ENCODE results near the gene SMG7.
A peak's percentile ranks its signal among the peaks of the same experiment; 100 is the strongest.

Gene SMG7

GRCh38 chr1:183472488-183473216 lies at the start of gene SMG7:
TSS of gene SMG7 (plus strand) at chr1:183472499. CDS start at chr1:183472621, 122 bp downstream.
- peak within 1 kb of the TSS; percentile 91 for H3K27ac ChIP-seq (ENCODE audit: extremely low read depth, low read depth, low read length)
- H3K4me3 ChIP-seq (ENCODE audit: low read depth, low read length) = peak within 1 kb of the TSS; percentile 99
- H3K36me3 ChIP-seq (ENCODE audit: control insufficient read depth in 2 of 2, insufficient read depth in 1 of 2, low read length in 2 of 2) = peaks cover 0 to 5% of the 10 kb centered on the region in 2 experiments; a peak in 1 of 3 replicates
- peaks cover 8% of the 10 kb centered on the region; the same call in 1 of the 2 replicates for H3K4me1 ChIP-seq (ENCODE audit: control insufficient read depth, insufficient read depth, low read length)
- ChIA-PET CTCF (interaction anchor here (1.2 kb wide), 2 partner anchors 12 to 156 kb away, joined by 3 to 5 read pairs; no protein-coding TSS in a partner anchor), POLR2A (interaction anchor here (0.5 to 1.0 kb wide), 6 partner anchors 10 to 162 kb away, joined by 3 to 5 read pairs (median 3); no protein-coding TSS in a partner anchor)
- H3K9me3 ChIP-seq (ENCODE audit: control insufficient read depth, insufficient read depth, low read depth, low read length) = no peaks in the 10 kb centered on the region
- peak; percentile 82 for TF ChIP-seq EGR2 (tag by site-specific recombination; IDR thresholded peaks at IDR 0.05; ENCODE audit: low read depth)
- TF ChIP-seq ZNF114 (tag by site-specific recombination; IDR thresholded peaks at IDR 0.05) = no peak
- no peak for TF ChIP-seq ZNF514 (tag by site-specific recombination; IDR thresholded peaks at IDR 0.05)
- TF ChIP-seq ZEB2 (tag by site-specific recombination; IDR thresholded peaks at IDR 0.05) = peak; percentile 73; the same call in 1 of the 2 replicates
- TF ChIP-seq ZNF692 (tag by site-specific recombination; IDR thresholded peaks at IDR 0.05) = peak; percentile 7; the same call in 1 of the 2 replicates
- no peak for TF ChIP-seq ZNF830 (tag by site-specific recombination; IDR thresholded peaks at IDR 0.05; ENCODE audit: low read depth)
- no peak for TF ChIP-seq FEZF1 (tag by site-specific recombination; IDR thresholded peaks at IDR 0.05)
- no peak for TF ChIP-seq ZNF366 (tag by site-specific recombination; conservative IDR thresholded peaks at IDR 0.05)
- no peak for TF ChIP-seq HOXA7 (CRISPR knock-in tag; IDR thresholded peaks at IDR 0.05; ENCODE audit: borderline replicate concordance)
- TF ChIP-seq ZFP41 (tag by site-specific recombination; IDR thresholded peaks at IDR 0.05; ENCODE audit: borderline replicate concordance) = no peak
- 0 out of 2 replicates have a peak, but pooled peaks have one; percentile 32 for TF ChIP-seq ZNF837 (tag by site-specific recombination; IDR thresholded peaks at IDR 0.05)
- no peak for TF ChIP-seq ZNF19 (tag by site-specific recombination; IDR thresholded peaks at IDR 0.05; ENCODE audit: low read depth)
- TF ChIP-seq ZNF580 (tag by site-specific recombination; IDR thresholded peaks at IDR 0.05) = no peak
- TF ChIP-seq SP2 (tag by site-specific recombination; IDR thresholded peaks at IDR 0.05) = peak; percentile 74
- TF ChIP-seq ZBTB21 (tag by site-specific recombination; IDR thresholded peaks at IDR 0.05) = no peak
- TF ChIP-seq SETDB1 (IDR thresholded peaks at IDR 0.05; ENCODE audit: insufficient read length, low read length) = no peak
- TF ChIP-seq ZBTB17 (tag by site-specific recombination; IDR thresholded peaks at IDR 0.05) = peak; percentile 57; the same call in 1 of the 2 replicates
- TF ChIP-seq, protein P1, sequence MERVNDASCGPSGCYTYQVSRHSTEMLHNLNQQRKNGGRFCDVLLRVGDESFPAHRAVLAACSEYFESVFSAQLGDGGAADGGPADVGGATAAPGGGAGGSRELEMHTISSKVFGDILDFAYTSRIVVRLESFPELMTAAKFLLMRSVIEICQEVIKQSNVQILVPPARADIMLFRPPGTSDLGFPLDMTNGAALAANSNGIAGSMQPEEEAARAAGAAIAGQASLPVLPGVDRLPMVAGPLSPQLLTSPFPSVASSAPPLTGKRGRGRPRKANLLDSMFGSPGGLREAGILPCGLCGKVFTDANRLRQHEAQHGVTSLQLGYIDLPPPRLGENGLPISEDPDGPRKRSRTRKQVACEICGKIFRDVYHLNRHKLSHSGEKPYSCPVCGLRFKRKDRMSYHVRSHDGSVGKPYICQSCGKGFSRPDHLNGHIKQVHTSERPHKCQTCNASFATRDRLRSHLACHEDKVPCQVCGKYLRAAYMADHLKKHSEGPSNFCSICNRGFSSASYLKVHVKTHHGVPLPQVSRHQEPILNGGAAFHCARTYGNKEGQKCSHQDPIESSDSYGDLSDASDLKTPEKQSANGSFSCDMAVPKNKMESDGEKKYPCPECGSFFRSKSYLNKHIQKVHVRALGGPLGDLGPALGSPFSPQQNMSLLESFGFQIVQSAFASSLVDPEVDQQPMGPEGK (tag by site-specific recombination; IDR thresholded peaks at IDR 0.05) = peak; percentile 73
- TF ChIP-seq ZNF335 (tag by site-specific recombination; conservative IDR thresholded peaks at IDR 0.05) = peak; percentile 64
- TF ChIP-seq, protein P2, sequence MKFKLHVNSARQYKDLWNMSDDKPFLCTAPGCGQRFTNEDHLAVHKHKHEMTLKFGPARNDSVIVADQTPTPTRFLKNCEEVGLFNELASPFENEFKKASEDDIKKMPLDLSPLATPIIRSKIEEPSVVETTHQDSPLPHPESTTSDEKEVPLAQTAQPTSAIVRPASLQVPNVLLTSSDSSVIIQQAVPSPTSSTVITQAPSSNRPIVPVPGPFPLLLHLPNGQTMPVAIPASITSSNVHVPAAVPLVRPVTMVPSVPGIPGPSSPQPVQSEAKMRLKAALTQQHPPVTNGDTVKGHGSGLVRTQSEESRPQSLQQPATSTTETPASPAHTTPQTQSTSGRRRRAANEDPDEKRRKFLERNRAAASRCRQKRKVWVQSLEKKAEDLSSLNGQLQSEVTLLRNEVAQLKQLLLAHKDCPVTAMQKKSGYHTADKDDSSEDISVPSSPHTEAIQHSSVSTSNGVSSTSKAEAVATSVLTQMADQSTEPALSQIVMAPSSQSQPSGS (tag by site-specific recombination; IDR thresholded peaks at IDR 0.05; ENCODE audit: low read depth) = no peak
- TF ChIP-seq ZNF449 (tag by site-specific recombination; IDR thresholded peaks at IDR 0.05) = no peak; the same call in 1 of the 2 replicates
- TF ChIP-seq, protein P3, sequence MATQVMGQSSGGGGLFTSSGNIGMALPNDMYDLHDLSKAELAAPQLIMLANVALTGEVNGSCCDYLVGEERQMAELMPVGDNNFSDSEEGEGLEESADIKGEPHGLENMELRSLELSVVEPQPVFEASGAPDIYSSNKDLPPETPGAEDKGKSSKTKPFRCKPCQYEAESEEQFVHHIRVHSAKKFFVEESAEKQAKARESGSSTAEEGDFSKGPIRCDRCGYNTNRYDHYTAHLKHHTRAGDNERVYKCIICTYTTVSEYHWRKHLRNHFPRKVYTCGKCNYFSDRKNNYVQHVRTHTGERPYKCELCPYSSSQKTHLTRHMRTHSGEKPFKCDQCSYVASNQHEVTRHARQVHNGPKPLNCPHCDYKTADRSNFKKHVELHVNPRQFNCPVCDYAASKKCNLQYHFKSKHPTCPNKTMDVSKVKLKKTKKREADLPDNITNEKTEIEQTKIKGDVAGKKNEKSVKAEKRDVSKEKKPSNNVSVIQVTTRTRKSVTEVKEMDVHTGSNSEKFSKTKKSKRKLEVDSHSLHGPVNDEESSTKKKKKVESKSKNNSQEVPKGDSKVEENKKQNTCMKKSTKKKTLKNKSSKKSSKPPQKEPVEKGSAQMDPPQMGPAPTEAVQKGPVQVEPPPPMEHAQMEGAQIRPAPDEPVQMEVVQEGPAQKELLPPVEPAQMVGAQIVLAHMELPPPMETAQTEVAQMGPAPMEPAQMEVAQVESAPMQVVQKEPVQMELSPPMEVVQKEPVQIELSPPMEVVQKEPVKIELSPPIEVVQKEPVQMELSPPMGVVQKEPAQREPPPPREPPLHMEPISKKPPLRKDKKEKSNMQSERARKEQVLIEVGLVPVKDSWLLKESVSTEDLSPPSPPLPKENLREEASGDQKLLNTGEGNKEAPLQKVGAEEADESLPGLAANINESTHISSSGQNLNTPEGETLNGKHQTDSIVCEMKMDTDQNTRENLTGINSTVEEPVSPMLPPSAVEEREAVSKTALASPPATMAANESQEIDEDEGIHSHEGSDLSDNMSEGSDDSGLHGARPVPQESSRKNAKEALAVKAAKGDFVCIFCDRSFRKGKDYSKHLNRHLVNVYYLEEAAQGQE (tag by site-specific recombination; IDR thresholded peaks at IDR 0.05) = no peak
- TF ChIP-seq ZBTB48 (tag by site-specific recombination; IDR thresholded peaks at IDR 0.05) = peak; percentile 47
- peak; percentile 90 for TF ChIP-seq ZFHX2 (tag by site-specific recombination; conservative IDR thresholded peaks at IDR 0.05)
- no peak for TF ChIP-seq ZNF501 (tag by site-specific recombination; IDR thresholded peaks at IDR 0.05)
- no peak for TF ChIP-seq ZNF624 (tag by site-specific recombination; IDR thresholded peaks at IDR 0.05)
- TF ChIP-seq ZNF555 (tag by site-specific recombination; conservative IDR thresholded peaks at IDR 0.05) = no peak

Data from HEK293 (cell line).